Prostate gland (tissue), 2 donors: ENCODE measurements around the gene MTHFR.

ENCODE experiments used
- POLR2A ChIP-seq: fragments of 450-650 bp; IDR thresholded peaks from one replicate; pipeline ENCODE4 v1.6.1; 2016; ENCODE audit warnings: antibody characterized with exemption, mild to moderate bottlenecking
- POLR2AphosphoS5 ChIP-seq: sonication (generic); formaldehyde crosslinking; IDR thresholded peaks from one replicate; pipeline ENCODE4 v1.6.1; 2017; ENCODE audit warnings: antibody characterized with exemption
- TF ChIP-seq, protein P1 (sequence below), 4 experiments: fragments of 200-600 bp in 2 of 4; fragments of 450-650 bp in 2 of 4; sonication (generic) in 2 of 4; IDR thresholded peaks; 1 replicate in 3 of 4; 2 replicates in 1 of 4; pipeline ENCODE4 v1.5.1; 2016 to 2019; ENCODE audit warnings: antibody characterized with exemption in 4 of 4, mild to moderate bottlenecking in 2 of 4, moderate library complexity in 2 of 4

DNA sequence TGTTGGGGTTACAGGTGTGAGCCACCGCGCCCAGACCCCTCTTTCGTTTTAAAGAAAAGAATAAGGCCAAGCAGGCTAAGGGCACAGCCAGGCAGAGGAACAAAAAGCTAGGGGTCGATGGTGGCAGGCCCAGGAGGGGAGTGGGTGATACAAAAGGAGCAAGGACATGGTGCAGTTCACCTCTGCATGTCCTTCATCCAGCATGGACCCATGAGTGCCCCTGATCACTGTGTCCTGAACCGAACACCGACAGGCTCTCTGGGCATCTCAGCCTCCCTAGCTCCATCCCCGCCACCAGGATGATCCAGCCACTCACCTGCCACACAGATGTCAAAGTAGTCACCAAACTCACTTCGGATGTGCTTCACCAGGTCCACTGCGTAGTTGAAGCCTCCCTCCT lies 5.9 kb downstream of the MTHFR start:
- TF ChIP-seq POLR2A: no peak
- TF ChIP-seq, protein P1, sequence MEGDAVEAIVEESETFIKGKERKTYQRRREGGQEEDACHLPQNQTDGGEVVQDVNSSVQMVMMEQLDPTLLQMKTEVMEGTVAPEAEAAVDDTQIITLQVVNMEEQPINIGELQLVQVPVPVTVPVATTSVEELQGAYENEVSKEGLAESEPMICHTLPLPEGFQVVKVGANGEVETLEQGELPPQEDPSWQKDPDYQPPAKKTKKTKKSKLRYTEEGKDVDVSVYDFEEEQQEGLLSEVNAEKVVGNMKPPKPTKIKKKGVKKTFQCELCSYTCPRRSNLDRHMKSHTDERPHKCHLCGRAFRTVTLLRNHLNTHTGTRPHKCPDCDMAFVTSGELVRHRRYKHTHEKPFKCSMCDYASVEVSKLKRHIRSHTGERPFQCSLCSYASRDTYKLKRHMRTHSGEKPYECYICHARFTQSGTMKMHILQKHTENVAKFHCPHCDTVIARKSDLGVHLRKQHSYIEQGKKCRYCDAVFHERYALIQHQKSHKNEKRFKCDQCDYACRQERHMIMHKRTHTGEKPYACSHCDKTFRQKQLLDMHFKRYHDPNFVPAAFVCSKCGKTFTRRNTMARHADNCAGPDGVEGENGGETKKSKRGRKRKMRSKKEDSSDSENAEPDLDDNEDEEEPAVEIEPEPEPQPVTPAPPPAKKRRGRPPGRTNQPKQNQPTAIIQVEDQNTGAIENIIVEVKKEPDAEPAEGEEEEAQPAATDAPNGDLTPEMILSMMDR (IDR thresholded peaks at IDR 0.05): no peak
- no peak for TF ChIP-seq POLR2AphosphoS5
